Activated CD8-positive, alpha-beta memory T cell treated with anti-CD3 and anti-CD28 coated beads, Interleukin-2, amount 10 ng/mL, durations not matched to agents 7 days and 5 days (primary cell): ENCODE data around the gene TNFRSF21. TPM values are rescaled to one million over a fixed set of nuclear protein-coding genes. Genes with fewer than 3 reads are reported as not detected.

Experiments
- ATAC-seq: fragments of 150-1000 bp; cut with Tn5 transposase; one replicate; pipeline ENCODE4 v1.10.0; 2021; ENCODE audit warnings: moderate library complexity
- CTCF ChIA-PET: fragments of 350-600 bp; sonication (Branson Sonifier 250); formaldehyde crosslinking; loops from one replicate; lab custom pipeline; 2021; ENCODE audit warnings: antibody characterized with exemption; lab: Charles Lee
- DNase-seq: peaks from one replicate; pipeline ENCODE4 v3.0.0-alpha.2; 2020
- H3K27ac Mint-ChIP-seq: one replicate; pipeline ENCODE4 v1.8.0; 2021; ENCODE audit warnings: mild to moderate bottlenecking, mixed read lengths
- H3K27me3 Mint-ChIP-seq: one replicate; pipeline ENCODE4 v1.8.0; 2021; ENCODE audit warnings: mixed read lengths
- H3K36me3 Mint-ChIP-seq: one replicate; pipeline ENCODE4 v1.8.0; 2021; ENCODE audit warnings: mild to moderate bottlenecking, mixed read lengths
- H3K4me1 Mint-ChIP-seq: one replicate; pipeline ENCODE4 v1.8.0; 2021; ENCODE audit warnings: mixed read lengths
- H3K4me3 Mint-ChIP-seq: one replicate; pipeline ENCODE4 v1.8.0; 2021; ENCODE audit warnings: mild to moderate bottlenecking, moderate library complexity, mixed read lengths
- H3K9me3 Mint-ChIP-seq: one replicate; pipeline ENCODE4 v1.8.0; 2022; ENCODE audit warnings: low read depth, mixed read lengths
- total RNA-seq, 2 experiments: library from RNA; stranded (reverse); gene quantifications; one replicate each; pipeline ENCODE4 v1.2.3, GENCODE V29; 2021

TNFRSF21 gene
- total RNA-seq, 2 experiments from 2014 or later = 0.09 to 0.40 TPM

DNA sequence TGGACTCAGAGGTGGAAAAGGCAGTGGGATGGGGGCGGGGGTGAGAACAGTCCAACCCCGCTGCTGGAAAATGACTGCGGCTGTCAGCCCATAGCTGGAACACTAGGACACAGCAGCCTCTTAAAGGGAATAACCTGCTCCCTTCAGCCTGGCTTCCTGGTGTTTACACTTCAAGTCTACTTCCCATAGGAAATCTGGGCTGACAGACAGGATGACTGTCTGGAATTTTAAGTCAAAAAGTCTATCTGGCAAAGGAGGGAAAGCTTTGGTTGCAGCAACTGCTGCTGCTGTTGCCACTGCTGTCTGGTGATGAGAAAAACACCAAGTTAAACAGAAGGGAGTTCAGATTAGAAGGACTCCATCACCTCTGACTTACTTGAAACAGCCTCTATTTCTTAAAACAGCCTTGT is 44.9 kb downstream of the TNFRSF21 start:
- CTCF ChIA-PET = no interaction called here
- Mint-ChIP-seq H3K4me1 (no peaks in the 10 kb centered on the region), H3K27ac (no peak overlapping the region), H3K4me3 (no peak overlapping the region), H3K27me3 (peaks cover 3% of the 10 kb centered on the region), H3K9me3 (no peaks in the 10 kb centered on the region), H3K36me3 (no peaks in the 10 kb centered on the region)
- DNase-seq = no peak
- no peak for ATAC-seq

DNA sequence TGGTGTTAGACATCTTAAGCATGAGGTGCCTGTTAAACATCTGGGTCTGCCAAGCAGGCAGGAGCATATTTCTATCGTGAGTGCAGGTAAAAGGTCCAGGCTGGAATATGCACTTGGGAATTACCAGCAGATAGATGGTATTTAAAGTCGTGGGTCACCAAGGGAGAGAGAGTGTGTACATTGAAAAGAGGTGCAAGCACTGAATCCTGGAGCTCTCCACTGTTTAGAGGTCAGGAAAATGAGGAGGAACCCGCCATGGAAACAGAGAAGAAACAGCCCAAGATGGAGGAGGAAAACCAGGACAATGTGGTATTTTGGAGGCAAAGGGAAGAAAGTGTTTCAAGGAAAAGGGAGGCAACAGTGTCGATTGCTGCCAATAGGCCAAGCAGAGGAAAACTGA is 46.4 kb downstream of the TNFRSF21 start:
- no peak overlapping the region for H3K27ac Mint-ChIP-seq
- DNase-seq (no peak), ATAC-seq (no peak)
- H3K4me3 Mint-ChIP-seq = no peak overlapping the region
- no peaks in the 10 kb centered on the region for H3K36me3 Mint-ChIP-seq
- H3K9me3 Mint-ChIP-seq = no peaks in the 10 kb centered on the region
- no peaks in the 10 kb centered on the region for H3K4me1 Mint-ChIP-seq
- CTCF ChIA-PET = no interaction called here
- peaks cover 3% of the 10 kb centered on the region for H3K27me3 Mint-ChIP-seq

DNA sequence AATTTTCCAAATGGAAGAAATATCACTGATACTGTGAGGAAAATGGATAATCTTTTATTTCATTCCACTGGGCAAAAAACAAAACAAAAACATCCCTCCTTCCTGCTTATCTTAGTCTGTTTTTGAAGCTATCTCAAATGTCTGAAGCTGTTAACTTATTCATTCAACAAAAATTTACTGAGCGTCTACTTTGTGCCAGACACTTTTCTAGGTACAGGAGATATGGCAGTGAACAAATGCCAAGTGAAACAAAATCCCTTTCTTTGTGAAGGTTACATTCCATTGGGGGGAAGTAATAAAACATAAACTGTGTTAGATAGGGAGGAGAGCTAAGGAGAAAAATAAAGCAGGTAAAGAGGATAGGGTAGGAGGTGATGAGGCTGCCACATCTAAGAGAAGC is 47.5 kb downstream of the TNFRSF21 start:
- H3K4me1 Mint-ChIP-seq = no peaks in the 10 kb centered on the region
- ATAC-seq (no peak), DNase-seq (no peak)
- no peaks in the 10 kb centered on the region for H3K36me3 Mint-ChIP-seq
- CTCF ChIA-PET = no interaction called here
- H3K27me3 Mint-ChIP-seq = peaks cover 3% of the 10 kb centered on the region
- no peaks in the 10 kb centered on the region for H3K9me3 Mint-ChIP-seq
- H3K27ac Mint-ChIP-seq = no peak overlapping the region
- no peak overlapping the region for H3K4me3 Mint-ChIP-seq

DNA sequence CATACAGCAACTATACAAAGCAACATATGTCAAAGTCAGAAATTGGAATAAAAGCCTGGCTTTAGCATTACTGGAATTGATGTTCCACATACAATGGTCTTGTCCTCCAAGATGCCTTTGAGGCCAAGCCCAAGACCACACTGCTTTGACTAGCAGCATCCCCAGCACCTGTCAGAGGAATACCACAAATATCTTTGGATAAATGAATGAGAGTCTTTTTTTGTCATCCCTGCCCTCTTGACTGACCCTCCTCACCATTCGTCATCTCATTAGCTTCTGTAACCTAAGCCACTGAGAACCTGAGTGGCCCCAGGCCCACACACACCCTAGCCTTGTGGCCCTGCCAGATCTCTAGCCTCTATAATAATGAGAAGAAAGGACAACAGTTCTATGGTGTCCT is 48.5 kb downstream of the TNFRSF21 start:
- CTCF ChIA-PET = no interaction called here
- Mint-ChIP-seq H3K4me1 (no peaks in the 10 kb centered on the region), H3K4me3 (no peak overlapping the region), H3K27me3 (peaks cover 3% of the 10 kb centered on the region), H3K27ac (no peak overlapping the region), H3K9me3 (no peaks in the 10 kb centered on the region), H3K36me3 (no peaks in the 10 kb centered on the region)
- DNase-seq (no peak), ATAC-seq (no peak)

DNA sequence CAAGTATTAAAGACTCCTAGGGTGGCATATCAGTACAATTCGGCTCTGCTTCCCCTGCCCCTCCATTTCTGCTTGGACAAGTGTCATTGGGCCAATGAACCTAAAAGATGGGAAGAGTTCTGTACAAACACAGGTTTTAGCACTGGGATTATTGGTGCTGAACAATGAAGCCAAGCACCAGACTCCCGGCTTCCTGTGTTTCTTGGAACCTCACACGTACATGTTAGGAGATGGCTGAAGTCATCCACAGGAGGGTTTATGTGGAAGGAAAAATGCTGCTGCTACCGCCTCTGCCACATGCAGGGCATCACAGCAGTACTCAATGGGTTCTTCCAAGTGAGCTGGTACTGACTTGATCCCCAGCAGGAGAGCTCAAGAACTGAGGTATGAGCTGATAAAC is 49.7 kb downstream of the TNFRSF21 start:
- no peaks in the 10 kb centered on the region for H3K9me3 Mint-ChIP-seq
- no peak overlapping the region for H3K27ac Mint-ChIP-seq
- no peak overlapping the region for H3K4me3 Mint-ChIP-seq
- ATAC-seq (no peak), DNase-seq (no peak)
- H3K36me3 Mint-ChIP-seq = no peaks in the 10 kb centered on the region
- H3K27me3 Mint-ChIP-seq = peaks cover 3% of the 10 kb centered on the region
- no peaks in the 10 kb centered on the region for H3K4me1 Mint-ChIP-seq
- CTCF ChIA-PET = no interaction called here

DNA sequence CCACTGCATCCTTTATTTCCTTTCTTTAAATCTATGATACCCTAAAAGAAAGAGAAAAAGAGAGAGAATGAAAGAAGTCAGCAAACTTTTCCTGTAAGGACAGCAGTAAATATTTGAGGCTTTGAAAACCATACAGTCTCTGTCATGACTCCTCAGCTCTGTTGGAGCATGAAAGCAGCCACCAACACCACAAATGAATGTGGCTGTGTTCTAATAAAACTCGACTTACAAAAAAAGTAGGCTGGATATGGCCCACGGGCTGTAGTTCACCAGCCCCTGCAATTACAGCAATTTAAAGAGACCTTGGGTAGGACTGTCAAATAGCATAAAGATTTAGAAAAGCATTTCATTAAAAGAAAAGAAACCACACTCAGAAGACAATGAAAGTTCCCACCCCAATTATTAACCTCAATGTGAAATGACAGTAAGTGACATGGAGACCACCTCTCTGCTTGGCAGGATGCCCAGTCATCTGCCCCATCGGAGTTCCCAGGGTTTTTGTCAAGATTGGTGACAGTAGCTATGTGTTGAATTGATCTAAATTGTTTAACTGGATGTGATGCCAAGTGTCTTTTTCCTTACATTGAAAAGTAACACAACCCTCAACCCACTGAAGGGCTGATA is 50.9 kb downstream of the TNFRSF21 start:
- Mint-ChIP-seq H3K4me1 (no peaks in the 10 kb centered on the region), H3K36me3 (no peaks in the 10 kb centered on the region), H3K27ac (no peak overlapping the region), H3K27me3 (peaks cover 4% of the 10 kb centered on the region), H3K9me3 (no peaks in the 10 kb centered on the region), H3K4me3 (no peak overlapping the region)
- ATAC-seq = no peak
- DNase-seq = no peak
- CTCF ChIA-PET = no interaction called here

DNA sequence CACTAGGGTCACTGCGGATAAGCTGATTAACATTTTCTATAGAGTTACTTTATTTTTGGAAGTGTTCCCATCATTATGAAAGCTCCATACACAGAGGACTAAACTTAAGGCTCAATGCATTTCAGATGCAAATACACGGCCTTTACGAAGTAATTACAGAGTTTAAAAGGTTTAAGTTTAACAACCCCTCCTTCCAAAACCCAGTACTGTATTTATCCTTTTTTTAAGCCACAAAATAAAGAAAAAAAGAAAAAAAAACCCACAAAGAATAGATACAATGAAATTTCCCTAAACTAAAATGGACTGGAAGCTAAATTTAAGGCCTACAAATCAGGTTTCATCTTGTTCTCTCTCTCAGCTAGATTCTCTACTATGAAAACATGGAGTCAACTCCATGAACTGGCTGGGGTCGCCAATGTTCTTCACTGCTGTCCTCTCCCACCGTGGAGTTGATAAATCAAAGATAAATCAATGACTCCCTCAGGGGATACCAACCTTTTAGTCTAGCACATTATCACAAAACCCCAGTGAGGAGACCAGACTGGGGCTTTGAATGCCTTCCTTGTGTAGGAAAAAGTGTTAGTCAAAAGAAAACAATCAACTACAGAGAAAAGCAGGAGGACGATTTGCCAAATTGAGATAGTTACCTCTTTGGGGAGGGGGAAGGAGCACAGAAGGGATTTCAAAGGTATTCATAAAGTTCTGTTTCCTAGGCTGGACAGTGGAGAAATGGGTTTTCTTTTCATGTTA is 52.5 kb downstream of the TNFRSF21 start:
- no peaks in the 10 kb centered on the region for H3K36me3 Mint-ChIP-seq
- CTCF ChIA-PET = no interaction called here
- no peak for ATAC-seq

DNA sequence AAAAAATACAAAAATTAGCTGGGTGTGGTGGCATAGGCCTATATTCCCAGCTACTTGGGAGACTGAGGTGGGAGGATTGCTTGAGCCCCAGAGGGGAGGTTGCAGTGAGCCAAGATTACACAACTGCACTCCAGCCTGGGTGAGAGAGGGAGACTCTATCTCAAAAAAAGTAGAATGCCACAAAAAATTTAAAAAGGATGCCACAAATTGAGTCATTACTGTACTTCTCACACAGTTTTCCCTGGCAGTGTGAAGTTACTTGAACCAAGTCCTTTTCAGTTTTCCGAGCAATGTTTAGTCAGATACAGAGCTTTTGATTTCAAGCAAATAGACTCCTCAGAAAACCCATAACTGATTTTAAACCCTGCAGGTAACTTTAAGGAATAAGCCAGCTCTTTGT is 53.3 kb downstream of the TNFRSF21 start:
- Mint-ChIP-seq H3K9me3 (no peaks in the 10 kb centered on the region), H3K27ac (no peak overlapping the region), H3K27me3 (peaks cover 3% of the 10 kb centered on the region), H3K4me1 (no peaks in the 10 kb centered on the region), H3K36me3 (no peaks in the 10 kb centered on the region), H3K4me3 (no peak overlapping the region)
- CTCF ChIA-PET = no interaction called here
- ATAC-seq (no peak), DNase-seq (no peak)

More for the DNA sequence above, 52.5 kb downstream of the TNFRSF21 start:
- Mint-ChIP-seq H3K4me1 (no peaks in the 10 kb centered on the region), H3K9me3 (no peaks in the 10 kb centered on the region), H3K27ac (no peak overlapping the region), H3K4me3 (no peak overlapping the region), H3K27me3 (peaks cover 3% of the 10 kb centered on the region)
- DNase-seq = no peak

DNA sequence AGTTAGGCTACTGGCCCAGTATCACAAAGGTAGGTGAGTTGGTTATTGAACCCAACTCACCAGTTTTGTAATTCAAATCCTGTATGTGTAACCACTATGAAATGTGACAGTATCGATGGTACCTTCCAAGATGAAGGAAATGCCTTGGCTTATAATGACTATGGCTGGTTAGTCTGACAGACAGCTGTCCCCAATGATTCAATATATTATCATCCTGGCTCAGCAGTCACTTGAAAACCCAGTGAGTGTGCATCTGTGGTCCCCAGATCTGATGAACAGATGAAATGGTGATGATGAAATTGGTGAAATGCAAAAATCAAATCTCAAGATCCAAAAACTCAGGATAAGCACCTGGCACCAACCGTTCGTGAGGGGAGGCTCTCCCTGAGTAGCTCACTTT is 54.8 kb downstream of the TNFRSF21 start:
- ATAC-seq = no peak
- Mint-ChIP-seq H3K4me3 (no peak overlapping the region), H3K9me3 (no peaks in the 10 kb centered on the region), H3K27me3 (peaks cover 3% of the 10 kb centered on the region), H3K4me1 (no peaks in the 10 kb centered on the region), H3K36me3 (no peaks in the 10 kb centered on the region), H3K27ac (no peak overlapping the region)
- DNase-seq = no peak
- CTCF ChIA-PET = no interaction called here

DNA sequence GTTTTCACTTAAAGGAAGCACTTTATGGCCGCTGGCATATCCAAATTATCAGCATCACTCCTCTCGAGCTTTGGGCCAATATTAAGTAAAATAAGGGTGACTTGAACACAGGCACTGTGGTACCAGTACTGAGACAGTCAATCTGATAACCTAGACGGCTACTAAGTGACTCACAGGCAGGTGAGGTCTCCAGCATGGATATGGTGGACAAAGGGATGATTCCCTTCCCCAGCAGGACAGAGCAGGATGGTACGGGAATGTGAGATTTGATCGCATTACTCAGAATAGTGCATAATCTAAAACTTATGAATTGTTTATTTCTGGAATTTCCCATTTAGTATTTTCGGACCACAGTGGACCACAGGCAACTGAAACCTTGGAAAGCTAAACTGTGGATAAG is 55.7 kb downstream of the TNFRSF21 start:
- Mint-ChIP-seq H3K27me3 (peaks cover 7% of the 10 kb centered on the region), H3K27ac (no peak overlapping the region), H3K4me1 (no peaks in the 10 kb centered on the region), H3K9me3 (no peaks in the 10 kb centered on the region), H3K4me3 (no peak overlapping the region), H3K36me3 (no peaks in the 10 kb centered on the region)
- CTCF ChIA-PET = no interaction called here
- DNase-seq = no peak
- ATAC-seq = no peak

DNA sequence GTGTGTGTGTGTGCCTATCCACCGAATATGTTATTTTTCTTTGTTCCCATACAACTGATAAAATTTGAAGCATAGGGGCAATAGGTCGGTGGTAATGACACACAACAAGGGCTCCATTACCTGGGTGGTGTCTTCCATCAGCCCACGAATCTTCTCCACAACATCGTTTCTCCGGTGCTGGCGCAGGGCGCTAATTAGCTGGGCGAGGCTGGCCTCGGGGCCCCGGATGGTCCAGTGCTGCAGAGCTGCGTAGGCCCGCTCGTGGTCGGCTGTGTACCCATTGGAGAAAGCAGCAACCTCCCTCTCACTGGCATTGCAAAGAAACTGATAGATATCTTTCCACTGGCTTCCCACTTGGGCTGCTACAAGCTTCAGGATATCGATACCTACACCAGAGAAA is 56.6 kb downstream of the TNFRSF21 start:
- H3K4me3 Mint-ChIP-seq = no peak overlapping the region
- no peaks in the 10 kb centered on the region for H3K4me1 Mint-ChIP-seq
- ATAC-seq (no peak), DNase-seq (no peak)
- no peak overlapping the region for H3K27ac Mint-ChIP-seq
- CTCF ChIA-PET = no interaction called here
- no peaks in the 10 kb centered on the region for H3K9me3 Mint-ChIP-seq
- no peaks in the 10 kb centered on the region for H3K36me3 Mint-ChIP-seq
- H3K27me3 Mint-ChIP-seq = peaks cover 7% of the 10 kb centered on the region

DNA sequence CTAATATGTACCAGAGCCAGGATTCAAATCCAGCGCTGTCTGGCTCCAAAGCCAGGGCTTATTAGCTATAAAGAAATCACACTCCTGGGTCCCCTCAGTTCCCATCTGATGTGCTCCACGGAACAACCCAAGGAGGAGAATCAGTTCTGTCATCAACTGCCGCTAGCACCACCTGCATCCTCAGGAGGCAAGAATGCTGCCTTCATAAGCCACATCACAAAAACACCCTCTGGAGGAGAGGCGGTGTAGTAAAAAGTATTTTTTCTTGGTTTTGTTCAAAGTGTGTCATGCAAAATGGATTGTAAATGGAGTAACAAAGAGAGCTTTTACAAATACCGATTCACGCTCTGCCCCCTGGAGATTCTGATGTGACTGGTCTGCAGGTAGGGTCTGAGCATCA is 57.1 kb downstream of the TNFRSF21 start:
- Mint-ChIP-seq H3K36me3 (no peaks in the 10 kb centered on the region), H3K4me3 (no peak overlapping the region), H3K9me3 (no peaks in the 10 kb centered on the region), H3K4me1 (no peaks in the 10 kb centered on the region), H3K27ac (no peak overlapping the region), H3K27me3 (peaks cover 7% of the 10 kb centered on the region)
- ATAC-seq = no peak
- CTCF ChIA-PET = no interaction called here
- DNase-seq = no peak

DNA sequence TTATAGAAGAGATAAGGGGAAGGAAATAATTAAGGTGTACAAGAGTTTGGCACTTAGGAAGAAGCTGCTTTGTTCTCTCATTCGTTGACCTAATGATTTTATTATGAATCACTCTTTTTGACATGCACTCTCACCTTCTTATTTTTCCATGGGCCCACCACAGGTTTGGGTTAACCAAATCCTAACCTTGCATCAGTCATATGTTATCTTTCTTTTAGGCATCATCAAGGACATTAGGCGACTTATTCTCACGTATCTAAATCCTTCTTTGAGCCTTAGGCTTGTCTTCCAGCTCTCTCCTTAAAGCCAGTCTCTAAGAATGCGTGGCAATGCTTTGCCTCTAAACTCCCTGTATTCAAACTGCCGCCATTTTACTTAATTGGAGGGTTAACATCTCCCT is 58.3 kb downstream of the TNFRSF21 start:
- no peak overlapping the region for H3K27ac Mint-ChIP-seq
- no peaks in the 10 kb centered on the region for H3K36me3 Mint-ChIP-seq
- ATAC-seq (no peak), DNase-seq (no peak)
- H3K9me3 Mint-ChIP-seq = no peaks in the 10 kb centered on the region
- CTCF ChIA-PET = no interaction called here
- no peak overlapping the region for H3K4me3 Mint-ChIP-seq
- peaks cover 7% of the 10 kb centered on the region for H3K27me3 Mint-ChIP-seq
- H3K4me1 Mint-ChIP-seq = no peaks in the 10 kb centered on the region

DNA sequence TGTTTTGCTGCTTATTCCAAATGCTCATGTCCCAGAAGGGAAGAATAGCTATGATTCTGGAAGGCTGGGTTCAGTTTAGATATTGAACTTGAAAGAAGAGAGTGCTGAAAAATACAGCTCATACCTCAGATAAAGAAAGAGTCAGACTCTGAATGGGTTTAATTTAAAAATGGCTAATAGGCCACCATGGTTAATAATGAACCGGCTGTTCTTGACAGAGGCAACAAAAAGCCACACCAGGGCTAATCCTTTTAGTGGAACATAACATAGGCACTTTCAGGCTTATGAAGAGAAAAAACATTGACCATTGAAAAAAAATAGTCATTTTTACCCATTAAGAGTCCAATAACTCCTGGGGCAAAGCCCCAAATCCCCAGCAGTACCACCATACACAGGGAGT is 59.4 kb downstream of the TNFRSF21 start:
- DNase-seq = no peak
- no peak for ATAC-seq
- no peak overlapping the region for H3K4me3 Mint-ChIP-seq
- no peaks in the 10 kb centered on the region for H3K4me1 Mint-ChIP-seq
- peaks cover 7% of the 10 kb centered on the region for H3K27me3 Mint-ChIP-seq
- H3K27ac Mint-ChIP-seq = no peak overlapping the region
- no peaks in the 10 kb centered on the region for H3K36me3 Mint-ChIP-seq
- CTCF ChIA-PET = no interaction called here
- no peaks in the 10 kb centered on the region for H3K9me3 Mint-ChIP-seq
